ENCODE results near the gene PAM16. TPM values are rescaled to one million over a fixed set of nuclear protein-coding genes. Genes with fewer than 3 reads are reported as not detected.

Gene PAM16
- total RNA-seq, 1 experiment from 2014 or later: 117 TPM

GRCh38 chr16:4328782-4329775 lies 22.0 kb downstream of the PAM16 start:
- Mint-ChIP-seq H3K4me1 (ENCODE audit: insufficient read depth, unreplicated experiment) (peaks cover 5% of the 10 kb centered on the region), H3K36me3 (ENCODE audit: insufficient read depth, unreplicated experiment) (peaks cover 7% of the 10 kb centered on the region), H3K9me3 (ENCODE audit: unreplicated experiment) (no peaks in the 10 kb centered on the region), H3K27me3 (ENCODE audit: insufficient read depth, unreplicated experiment) (no peaks in the 10 kb centered on the region), H3K27ac (ENCODE audit: low read depth, unreplicated experiment) (no peak overlapping the region), H3K4me3 (ENCODE audit: unreplicated experiment) (no peak overlapping the region)
- DNase-seq (ENCODE audit: unreplicated experiment): no peak
- BruUV-seq (replicated peaks): no TSS peak
- TF ChIP-seq, protein P1, sequence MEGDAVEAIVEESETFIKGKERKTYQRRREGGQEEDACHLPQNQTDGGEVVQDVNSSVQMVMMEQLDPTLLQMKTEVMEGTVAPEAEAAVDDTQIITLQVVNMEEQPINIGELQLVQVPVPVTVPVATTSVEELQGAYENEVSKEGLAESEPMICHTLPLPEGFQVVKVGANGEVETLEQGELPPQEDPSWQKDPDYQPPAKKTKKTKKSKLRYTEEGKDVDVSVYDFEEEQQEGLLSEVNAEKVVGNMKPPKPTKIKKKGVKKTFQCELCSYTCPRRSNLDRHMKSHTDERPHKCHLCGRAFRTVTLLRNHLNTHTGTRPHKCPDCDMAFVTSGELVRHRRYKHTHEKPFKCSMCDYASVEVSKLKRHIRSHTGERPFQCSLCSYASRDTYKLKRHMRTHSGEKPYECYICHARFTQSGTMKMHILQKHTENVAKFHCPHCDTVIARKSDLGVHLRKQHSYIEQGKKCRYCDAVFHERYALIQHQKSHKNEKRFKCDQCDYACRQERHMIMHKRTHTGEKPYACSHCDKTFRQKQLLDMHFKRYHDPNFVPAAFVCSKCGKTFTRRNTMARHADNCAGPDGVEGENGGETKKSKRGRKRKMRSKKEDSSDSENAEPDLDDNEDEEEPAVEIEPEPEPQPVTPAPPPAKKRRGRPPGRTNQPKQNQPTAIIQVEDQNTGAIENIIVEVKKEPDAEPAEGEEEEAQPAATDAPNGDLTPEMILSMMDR (IDR thresholded peaks at IDR 0.05; ENCODE audit: unreplicated experiment): no peak
- intact Hi-C loops (cut with micrococcal nuclease): no loop called here
- ChIA-PET POLR2A (interaction anchor here (1.4 kb wide), 2 partner anchors 39 to 56 kb away, joined by 4 to 5 read pairs; partner anchors contain the start of gene TFAP4), CTCF (interaction anchor here (0.5 to 6.2 kb wide), 16 partner anchors 11 to 651 kb away, joined by 3 to 94 read pairs (median 4); no protein-coding TSS in a partner anchor)

DNA sequence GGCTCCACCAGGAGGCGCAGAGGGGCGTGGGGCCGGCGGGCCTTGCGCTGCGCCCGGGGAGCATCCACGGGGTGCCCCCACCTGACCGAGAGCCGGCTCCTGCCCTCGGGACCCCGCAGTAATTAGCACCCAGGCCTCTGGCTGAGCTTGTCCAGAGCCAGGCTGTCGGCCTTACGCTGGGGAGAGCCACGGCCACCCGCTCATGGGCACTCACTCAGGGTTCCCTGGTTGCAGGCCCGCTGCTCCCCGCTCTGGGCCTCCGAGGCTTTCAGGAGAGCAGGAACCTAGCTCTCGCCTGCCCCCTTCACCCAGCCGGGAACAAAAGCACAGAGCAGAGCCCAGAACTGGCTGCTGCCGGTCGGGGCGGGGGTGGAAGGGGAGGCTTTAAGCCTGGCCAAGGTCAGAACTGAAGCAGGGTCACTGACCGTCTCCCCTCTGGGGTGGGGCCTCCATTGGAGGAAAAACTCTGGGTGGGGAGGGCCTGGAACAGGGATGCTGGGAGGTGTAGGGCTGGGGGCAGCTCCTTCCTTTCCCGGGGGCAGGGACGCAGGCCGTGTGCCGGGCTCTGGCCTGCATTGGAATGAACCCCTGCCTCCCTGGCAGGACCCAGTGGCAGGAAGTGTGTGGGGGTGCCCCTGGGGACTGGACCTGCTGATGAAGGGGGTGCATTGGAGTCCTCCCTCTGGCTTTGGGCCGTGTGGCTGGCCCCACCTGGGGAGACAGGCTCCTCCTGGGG lies 22.9 kb downstream of the PAM16 start:
- Mint-ChIP-seq H3K27me3 (ENCODE audit: insufficient read depth, unreplicated experiment) (no peaks in the 10 kb centered on the region), H3K4me3 (ENCODE audit: unreplicated experiment) (no peak overlapping the region), H3K36me3 (ENCODE audit: insufficient read depth, unreplicated experiment) (peaks cover under 1% of the 10 kb centered on the region), H3K9me3 (ENCODE audit: unreplicated experiment) (no peaks in the 10 kb centered on the region), H3K27ac (ENCODE audit: low read depth, unreplicated experiment) (no peak overlapping the region), H3K4me1 (ENCODE audit: insufficient read depth, unreplicated experiment) (peaks cover 5% of the 10 kb centered on the region)
- BruUV-seq (replicated peaks): no TSS peak
- POLR2A ChIA-PET: interaction anchor here (0.6 kb wide), 1 partner anchor 12 kb away, joined by 3 read pairs; no protein-coding TSS in a partner anchor
- TF ChIP-seq, protein P1 (IDR thresholded peaks at IDR 0.05; ENCODE audit: unreplicated experiment): no peak
- no peak for DNase-seq (ENCODE audit: unreplicated experiment)
- CTCF ChIA-PET: interaction anchor here (0.6 to 6.2 kb wide), 10 partner anchors 11 to 128 kb away, joined by 3 to 94 read pairs (median 6); no protein-coding TSS in a partner anchor
- intact Hi-C loops (cut with micrococcal nuclease): no loop called here

- intact Hi-C loops (cut with micrococcal nuclease): no loop called here
- Mint-ChIP-seq H3K9me3 (ENCODE audit: unreplicated experiment) (no peaks in the 10 kb centered on the region), H3K4me1 (ENCODE audit: insufficient read depth, unreplicated experiment) (peaks cover 5% of the 10 kb centered on the region), H3K36me3 (ENCODE audit: insufficient read depth, unreplicated experiment) (no peaks in the 10 kb centered on the region), H3K4me3 (ENCODE audit: unreplicated experiment) (no peak overlapping the region), H3K27me3 (ENCODE audit: insufficient read depth, unreplicated experiment) (no peaks in the 10 kb centered on the region), H3K27ac (ENCODE audit: low read depth, unreplicated experiment) (no peak overlapping the region)
- POLR2A ChIA-PET: interaction anchor here (0.6 to 0.9 kb wide), 2 partner anchors 37 to 125 kb away, joined by 3 read pairs; no protein-coding TSS in a partner anchor
- no peak for DNase-seq (ENCODE audit: unreplicated experiment)
- CTCF ChIA-PET: interaction anchor here (0.6 to 6.2 kb wide), 9 partner anchors 11 to 128 kb away, joined by 3 to 94 read pairs (median 7); no protein-coding TSS in a partner anchor
- BruUV-seq (replicated peaks): no TSS peak
- TF ChIP-seq, protein P1 (IDR thresholded peaks at IDR 0.05; ENCODE audit: unreplicated experiment): no peak
Observed at GRCh38 chr16:4327386-4328045, 23.6 kb downstream of the PAM16 start.
